Mesothelial cell of epicardium (in vitro differentiated cells): ENCODE data around the gene ZNRF4. TPM values are rescaled to one million over a fixed set of nuclear protein-coding genes. Genes with fewer than 3 reads are reported as not detected.

Experiments used
- DNase-seq, 2 experiments: peaks; one replicate each; pipeline ENCODE4 v3.0.0; 2021; ENCODE audit warnings: low spot score in 2 of 2; ENCODE audit not compliant: unreplicated experiment in 2 of 2
- H3K27ac Mint-ChIP-seq: 2 replicates; pipeline ENCODE4 v1.8.0; 2021; ENCODE audit warnings: mixed read lengths
- H3K27me3 Mint-ChIP-seq: 2 replicates; pipeline ENCODE4 v1.8.0; 2021; ENCODE audit warnings: low read depth, mixed read lengths
- H3K36me3 Mint-ChIP-seq: 2 replicates; pipeline ENCODE4 v1.8.0; 2021; ENCODE audit warnings: mixed read lengths
- H3K4me1 Mint-ChIP-seq: 2 replicates; pipeline ENCODE4 v1.8.0; 2021; ENCODE audit warnings: mixed read lengths
- H3K4me3 Mint-ChIP-seq: 2 replicates; pipeline ENCODE4 v1.8.0; 2021; ENCODE audit warnings: mild to moderate bottlenecking, moderate library complexity, mixed read lengths
- H3K9me3 Mint-ChIP-seq: 2 replicates; pipeline ENCODE4 v1.8.0; 2021; ENCODE audit warnings: mixed read lengths
- total RNA-seq: library from RNA; stranded (reverse); gene quantifications from 3 replicates; pipeline ENCODE4 v1.2.1, GENCODE V29; 2021
- TF ChIP-seq, protein P1 (sequence below): fragments of 200-600 bp; sonication (generic); IDR thresholded peaks from one replicate; pipeline ENCODE4 v1.5.0; 2021; ENCODE audit warnings: antibody characterized with exemption; ENCODE audit not compliant: unreplicated experiment

ZNRF4 gene
- total RNA-seq, 1 donor from 2014 or later: not detected

DNA sequence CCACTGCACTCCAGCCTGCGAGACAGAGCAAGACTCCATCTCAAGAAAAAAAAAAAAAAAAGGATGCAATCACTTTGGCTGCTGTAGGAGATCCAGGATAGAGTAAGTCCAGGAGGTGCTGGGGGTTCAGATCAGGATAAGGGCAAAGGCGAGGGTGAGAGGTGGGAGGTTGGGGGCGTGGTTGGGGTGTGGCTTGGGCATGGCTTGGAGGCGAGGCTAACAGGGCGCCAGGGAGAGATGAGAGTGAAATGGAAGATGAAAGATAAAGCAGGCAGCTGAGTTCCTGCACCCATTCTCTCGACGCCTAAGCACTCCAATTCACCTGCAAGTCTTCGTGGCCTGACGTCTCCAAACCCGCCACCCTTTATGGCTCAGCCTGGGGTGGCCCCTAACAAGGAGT lies 25.0 kb upstream of the ZNRF4 start:
- no peak overlapping the region for H3K27ac Mint-ChIP-seq
- H3K27me3 Mint-ChIP-seq: peaks cover 43% of the 10 kb centered on the region
- DNase-seq: no peak
- H3K36me3 Mint-ChIP-seq: no peaks in the 10 kb centered on the region
- H3K4me3 Mint-ChIP-seq: no peak overlapping the region
- TF ChIP-seq, protein P1, sequence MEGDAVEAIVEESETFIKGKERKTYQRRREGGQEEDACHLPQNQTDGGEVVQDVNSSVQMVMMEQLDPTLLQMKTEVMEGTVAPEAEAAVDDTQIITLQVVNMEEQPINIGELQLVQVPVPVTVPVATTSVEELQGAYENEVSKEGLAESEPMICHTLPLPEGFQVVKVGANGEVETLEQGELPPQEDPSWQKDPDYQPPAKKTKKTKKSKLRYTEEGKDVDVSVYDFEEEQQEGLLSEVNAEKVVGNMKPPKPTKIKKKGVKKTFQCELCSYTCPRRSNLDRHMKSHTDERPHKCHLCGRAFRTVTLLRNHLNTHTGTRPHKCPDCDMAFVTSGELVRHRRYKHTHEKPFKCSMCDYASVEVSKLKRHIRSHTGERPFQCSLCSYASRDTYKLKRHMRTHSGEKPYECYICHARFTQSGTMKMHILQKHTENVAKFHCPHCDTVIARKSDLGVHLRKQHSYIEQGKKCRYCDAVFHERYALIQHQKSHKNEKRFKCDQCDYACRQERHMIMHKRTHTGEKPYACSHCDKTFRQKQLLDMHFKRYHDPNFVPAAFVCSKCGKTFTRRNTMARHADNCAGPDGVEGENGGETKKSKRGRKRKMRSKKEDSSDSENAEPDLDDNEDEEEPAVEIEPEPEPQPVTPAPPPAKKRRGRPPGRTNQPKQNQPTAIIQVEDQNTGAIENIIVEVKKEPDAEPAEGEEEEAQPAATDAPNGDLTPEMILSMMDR: no peak
- peaks cover 6% of the 10 kb centered on the region for H3K9me3 Mint-ChIP-seq
- H3K4me1 Mint-ChIP-seq: no peaks in the 10 kb centered on the region

DNA sequence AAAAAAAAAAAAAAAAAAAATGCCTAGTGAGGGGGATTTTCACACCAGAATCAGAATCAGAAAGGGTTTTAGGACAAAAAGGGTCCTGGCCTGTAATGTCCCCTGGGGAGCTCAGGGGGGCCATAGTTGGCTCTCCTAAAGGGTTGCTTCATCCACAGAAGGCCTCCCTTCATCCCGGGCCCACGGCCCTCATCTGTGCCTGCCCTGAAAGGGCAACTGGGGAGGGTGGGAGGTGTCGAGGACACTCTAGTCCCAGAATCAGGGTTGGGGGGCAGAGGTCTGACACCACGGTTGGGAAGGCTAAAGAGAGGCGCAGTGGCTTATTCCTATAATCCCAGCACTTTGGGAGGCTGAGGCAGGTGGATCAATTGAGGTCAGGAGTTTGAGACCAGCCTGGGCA lies 22.5 kb upstream of the ZNRF4 start:
- Mint-ChIP-seq H3K27ac (no peak overlapping the region), H3K27me3 (peaks cover 44% of the 10 kb centered on the region), H3K36me3 (no peaks in the 10 kb centered on the region), H3K4me3 (no peak overlapping the region), H3K9me3 (peaks cover 6% of the 10 kb centered on the region), H3K4me1 (no peaks in the 10 kb centered on the region)
- DNase-seq: no peak
- TF ChIP-seq, protein P1: no peak

DNA sequence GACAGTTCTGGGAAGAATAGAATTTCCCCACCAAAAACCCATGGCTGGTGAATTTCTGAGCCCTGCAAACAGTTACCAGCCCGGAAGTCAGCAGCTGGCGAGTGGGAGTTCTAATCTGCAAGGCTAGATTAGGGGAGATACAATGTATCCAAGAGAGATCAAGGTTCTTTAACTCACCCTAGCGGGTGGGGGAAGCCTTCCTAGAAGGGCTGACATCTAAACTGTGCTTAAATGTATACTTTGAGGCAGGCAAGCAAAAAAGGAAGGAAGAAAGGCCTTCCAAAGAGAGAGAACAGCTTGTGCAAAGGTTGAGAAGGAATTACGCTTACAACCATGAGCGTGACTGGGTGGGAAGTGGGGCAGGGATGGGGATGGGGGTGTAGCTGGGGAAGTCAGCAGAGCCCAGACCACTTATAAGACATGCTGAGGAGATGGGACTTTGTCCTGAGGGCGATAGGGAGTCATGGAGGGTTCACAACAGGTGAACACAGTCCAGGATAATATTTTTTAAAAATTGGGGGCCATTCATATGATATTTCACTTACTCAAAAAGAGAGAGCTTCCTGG lies 20.8 kb upstream of the ZNRF4 start:
- no peak overlapping the region for H3K27ac Mint-ChIP-seq
- H3K4me3 Mint-ChIP-seq: no peak overlapping the region

DNA sequence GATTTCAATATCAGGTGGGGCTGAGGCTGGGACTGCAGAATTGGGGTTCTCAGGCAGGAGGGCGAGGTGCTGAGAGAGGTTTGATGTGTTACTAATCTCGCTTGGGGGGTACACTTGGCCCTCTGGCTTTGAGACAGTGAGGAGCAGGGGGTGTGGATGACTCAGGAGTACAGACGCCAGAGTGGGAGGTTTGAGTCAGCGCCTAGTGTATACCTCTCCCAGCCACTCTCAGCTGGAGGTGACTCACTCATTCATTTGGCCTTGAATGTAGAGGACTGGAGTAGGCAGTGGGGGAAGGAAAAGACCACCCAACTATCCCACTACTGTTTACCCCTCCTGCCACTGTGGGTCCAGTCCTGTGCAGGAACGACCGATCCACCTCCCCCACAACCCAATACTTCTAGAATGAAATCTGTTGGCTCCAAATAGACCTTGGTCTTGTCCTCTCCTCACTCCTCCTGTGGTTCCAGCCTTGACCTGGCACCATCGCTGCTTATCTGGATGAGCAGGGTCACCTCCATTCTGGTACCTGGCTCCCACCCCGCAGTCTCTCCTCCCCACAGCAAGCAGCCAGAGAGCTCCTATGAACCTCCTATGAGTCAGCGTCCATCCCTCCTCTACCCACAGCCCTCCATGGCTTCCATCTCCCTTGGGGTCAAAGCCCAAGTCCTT lies 20.1 kb upstream of the ZNRF4 start:
- H3K4me3 Mint-ChIP-seq: peak overlapping the region; percentile 37
- H3K9me3 Mint-ChIP-seq: peaks cover 6% of the 10 kb centered on the region
- no peaks in the 10 kb centered on the region for H3K36me3 Mint-ChIP-seq
- TF ChIP-seq, protein P1: no peak
- H3K27ac Mint-ChIP-seq: no peak overlapping the region
- DNase-seq: no peak
- H3K4me1 Mint-ChIP-seq: no peaks in the 10 kb centered on the region
- peaks cover 60% of the 10 kb centered on the region for H3K27me3 Mint-ChIP-seq

More for the DNA sequence above, 20.8 kb upstream of the ZNRF4 start:
- peaks cover 61% of the 10 kb centered on the region for H3K27me3 Mint-ChIP-seq
- no peaks in the 10 kb centered on the region for H3K4me1 Mint-ChIP-seq
- no peak for DNase-seq
- TF ChIP-seq, protein P1: no peak
- H3K36me3 Mint-ChIP-seq: no peaks in the 10 kb centered on the region
- peaks cover 6% of the 10 kb centered on the region for H3K9me3 Mint-ChIP-seq

DNA sequence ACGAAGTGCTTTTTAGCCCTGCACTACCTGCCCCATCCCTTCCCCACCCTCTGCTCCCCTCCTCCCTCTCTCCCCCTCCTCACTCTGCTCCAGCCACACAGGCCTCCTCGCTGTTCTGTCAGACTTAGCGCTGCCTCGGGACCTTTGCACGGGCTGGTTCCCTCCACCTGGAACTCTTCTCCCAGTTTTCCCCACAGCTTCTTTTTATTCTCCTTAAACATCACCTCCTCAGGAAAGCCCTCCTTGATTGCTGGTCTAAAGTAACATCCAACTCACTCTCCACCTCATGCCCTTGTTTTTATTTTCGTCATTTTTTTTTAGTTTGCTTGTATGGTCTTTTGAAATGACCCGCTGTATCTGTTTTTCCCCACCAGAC lies 19.6 kb upstream of the ZNRF4 start:
- Mint-ChIP-seq H3K36me3 (no peaks in the 10 kb centered on the region), H3K4me3 (peak overlapping the region; percentile 58), H3K27ac (no peak overlapping the region), H3K4me1 (no peaks in the 10 kb centered on the region), H3K9me3 (peaks cover 6% of the 10 kb centered on the region), H3K27me3 (peaks cover 59% of the 10 kb centered on the region)
- no peak for DNase-seq
- TF ChIP-seq, protein P1: no peak
